SU-DHL-6 (cell line): Measurements from ENCODE around the gene MINDY1.

ENCODE experiments used
- H2AFZ ChIP-seq: fragments of 200-600 bp; sonication (generic); 2 replicates; pipeline ENCODE4 v1.6.1; 2014; ENCODE audit warnings: low read depth, mild to moderate bottlenecking, moderate library complexity, mixed read lengths, antibody characterized with exemption, low read length; ENCODE audit not compliant: severe bottlenecking
- H3F3A ChIP-seq: fragments of 200-600 bp; shearing (Covaris generic); 2 replicates; pipeline ENCODE4 v1.6.0; 2016; ENCODE audit warnings: antibody characterized with exemption, mild to moderate bottlenecking; ENCODE audit not compliant: insufficient read depth
- H3K27ac ChIP-seq: fragments of 200-600 bp; sonication (generic); 2 replicates; pipeline ENCODE4 v1.5.1; 2016; ENCODE audit warnings: low read depth, mild to moderate bottlenecking, low read length, moderate library complexity, mixed read lengths
- H3K27me3 ChIP-seq: fragments of 200-600 bp; sonication (generic), shearing (Covaris generic); 2 replicates; pipeline ENCODE4 v1.6.0; 2014; ENCODE audit warnings: mild to moderate bottlenecking, low read length
- H3K36me3 ChIP-seq: fragments of 200-600 bp; sonication (generic); 2 replicates; pipeline ENCODE4 v1.6.1; 2014; ENCODE audit warnings: mild to moderate bottlenecking, low read length, mixed read lengths
- H3K4me2 ChIP-seq: fragments of 300-600, 200-600 bp; shearing (Covaris generic), sonication (generic); 2 replicates; pipeline ENCODE4 v1.6.0; 2014; ENCODE audit warnings: low read length, low read depth, mild to moderate bottlenecking; ENCODE audit not compliant: poor library complexity, severe bottlenecking
- H3K4me3 ChIP-seq: fragments of 200-600 bp; sonication (generic); 2 replicates; pipeline ENCODE4 v1.5.1; 2014; ENCODE audit warnings: antibody characterized with exemption, low read length, mild to moderate bottlenecking, mixed read lengths; ENCODE audit not compliant: insufficient read depth, poor library complexity, severe bottlenecking
- H3K79me2 ChIP-seq: fragments of 200-600 bp; sonication (generic); 2 replicates; pipeline ENCODE4 v1.6.1; 2014; ENCODE audit warnings: mild to moderate bottlenecking, low read length, moderate library complexity; ENCODE audit not compliant: insufficient read depth
- H3K9ac ChIP-seq: fragments of 200-600 bp; sonication (generic); 2 replicates; pipeline ENCODE4 v1.7.0; 2014; ENCODE audit warnings: mild to moderate bottlenecking, low read length
- H3K9me2 ChIP-seq: fragments of 200-600 bp; sonication (generic); replicated peaks from 2 replicates; pipeline ENCODE4 v1.6.1; 2014; ENCODE audit warnings: low read length; ENCODE audit not compliant: insufficient read depth
- H3K9me3 ChIP-seq: fragments of 200-600 bp; sonication (generic); 2 replicates; pipeline ENCODE4 v1.6.1; 2014; ENCODE audit warnings: low read length, mixed read lengths; ENCODE audit not compliant: insufficient read depth
- H4K20me1 ChIP-seq: fragments of 200-600 bp; sonication (generic); 2 replicates; pipeline ENCODE4 v1.6.1; 2014; ENCODE audit warnings: low read depth, mild to moderate bottlenecking, antibody characterized with exemption, low read length, moderate library complexity, mixed read lengths
- EZH2phosphoT487 ChIP-seq: fragments of 200-600 bp; sonication (generic), shearing (Covaris generic); conservative IDR thresholded peaks from 2 replicates; pipeline ENCODE4 v1.6.1; 2018; ENCODE audit warnings: mild to moderate bottlenecking, antibody characterized with exemption, low read length, moderate library complexity, mixed read lengths
- TF ChIP-seq, protein P1 (sequence below): fragments of 200-600 bp; sonication (generic); IDR thresholded peaks from one replicate; pipeline ENCODE4 v1.5.1; 2017; ENCODE audit warnings: antibody characterized with exemption, mild to moderate bottlenecking, low read length, moderate library complexity; ENCODE audit not compliant: insufficient read depth, poor library complexity, severe bottlenecking

Gene MINDY1

DNA sequence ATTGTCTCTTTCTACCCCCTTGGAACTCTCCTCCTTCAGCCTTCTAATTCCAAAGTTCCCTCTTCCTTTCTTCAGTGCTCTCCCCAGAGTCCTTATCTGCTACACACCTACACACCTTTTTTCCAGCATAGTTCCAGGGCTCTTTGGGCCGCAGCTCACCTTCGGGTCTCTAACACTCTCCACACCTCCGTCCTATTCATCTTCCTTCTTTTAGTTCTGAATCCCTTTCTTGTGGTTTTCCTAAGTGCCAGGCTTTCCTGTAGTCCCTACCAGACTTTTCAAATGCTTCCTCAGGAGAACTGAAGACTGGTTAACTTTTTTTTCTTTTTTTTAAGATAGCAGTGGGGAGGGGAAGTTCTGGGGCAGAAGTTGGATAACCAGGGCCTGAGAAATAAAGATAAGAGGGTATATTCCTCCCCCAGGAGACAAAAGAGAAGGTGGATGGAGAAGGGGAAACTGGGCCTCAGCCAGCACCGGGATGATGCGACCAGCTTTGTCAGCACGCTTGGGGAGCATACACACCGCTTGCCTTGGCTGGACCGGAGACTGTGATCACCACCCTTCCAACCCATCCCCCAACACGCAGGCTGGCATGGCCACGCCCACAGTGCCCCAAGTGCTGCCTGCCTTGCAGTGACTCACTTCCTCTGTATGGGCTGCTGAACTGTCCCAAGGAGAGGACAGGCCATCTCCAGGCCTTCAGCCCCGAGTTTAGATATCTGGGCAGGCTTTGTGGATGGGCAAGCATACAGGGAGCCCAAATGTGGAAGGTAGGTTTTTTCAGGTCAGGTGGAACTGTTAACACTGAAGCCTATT is 29.6 kb downstream of the MINDY1 start:
- Histone ChIP-seq H2AFZ (no peak overlapping the region), H3K9me3 (no peaks in the 10 kb centered on the region), H3K4me2 (peak overlapping the region; percentile 16), H3K9ac (no peak overlapping the region), H3K27me3 (no peaks in the 10 kb centered on the region), H4K20me1 (no peaks in the 10 kb centered on the region), H3K27ac (no peak overlapping the region), H3K4me3 (no peak overlapping the region), H3K79me2 (peaks cover 21% of the 10 kb centered on the region), H3K36me3 (no peaks in the 10 kb centered on the region), H3K9me2 (no peaks in the 10 kb centered on the region), H3F3A (peaks cover 12% of the 10 kb centered on the region)
- no peak for TF ChIP-seq EZH2phosphoT487
- TF ChIP-seq, protein P1, sequence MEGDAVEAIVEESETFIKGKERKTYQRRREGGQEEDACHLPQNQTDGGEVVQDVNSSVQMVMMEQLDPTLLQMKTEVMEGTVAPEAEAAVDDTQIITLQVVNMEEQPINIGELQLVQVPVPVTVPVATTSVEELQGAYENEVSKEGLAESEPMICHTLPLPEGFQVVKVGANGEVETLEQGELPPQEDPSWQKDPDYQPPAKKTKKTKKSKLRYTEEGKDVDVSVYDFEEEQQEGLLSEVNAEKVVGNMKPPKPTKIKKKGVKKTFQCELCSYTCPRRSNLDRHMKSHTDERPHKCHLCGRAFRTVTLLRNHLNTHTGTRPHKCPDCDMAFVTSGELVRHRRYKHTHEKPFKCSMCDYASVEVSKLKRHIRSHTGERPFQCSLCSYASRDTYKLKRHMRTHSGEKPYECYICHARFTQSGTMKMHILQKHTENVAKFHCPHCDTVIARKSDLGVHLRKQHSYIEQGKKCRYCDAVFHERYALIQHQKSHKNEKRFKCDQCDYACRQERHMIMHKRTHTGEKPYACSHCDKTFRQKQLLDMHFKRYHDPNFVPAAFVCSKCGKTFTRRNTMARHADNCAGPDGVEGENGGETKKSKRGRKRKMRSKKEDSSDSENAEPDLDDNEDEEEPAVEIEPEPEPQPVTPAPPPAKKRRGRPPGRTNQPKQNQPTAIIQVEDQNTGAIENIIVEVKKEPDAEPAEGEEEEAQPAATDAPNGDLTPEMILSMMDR = no peak

DNA sequence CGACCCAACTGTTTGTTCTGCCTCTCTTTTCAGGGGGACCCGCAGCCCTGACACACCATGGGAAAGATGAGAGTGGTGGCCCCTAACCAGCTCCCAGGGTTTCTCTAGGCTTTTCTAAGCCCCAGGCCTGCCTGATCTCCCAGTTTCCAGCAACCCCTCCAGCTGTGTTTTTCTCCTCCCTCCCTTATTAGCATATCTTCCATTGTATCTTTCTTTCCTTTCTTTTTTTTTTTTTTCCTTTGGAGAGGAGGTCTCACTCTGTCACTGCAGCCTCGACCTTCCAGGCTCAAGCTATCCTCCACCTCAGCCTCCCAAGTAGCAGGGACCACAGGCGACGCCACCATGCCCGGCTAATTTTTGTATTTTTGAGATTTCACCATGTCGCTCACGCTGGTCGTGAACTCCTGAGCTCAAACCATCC is 30.3 kb downstream of the MINDY1 start:
- Histone ChIP-seq H3K9me2 (no peaks in the 10 kb centered on the region), H2AFZ (no peak overlapping the region), H3K79me2 (peaks cover 28% of the 10 kb centered on the region), H3K36me3 (no peaks in the 10 kb centered on the region), H3K9ac (no peak overlapping the region), H4K20me1 (no peaks in the 10 kb centered on the region), H3K4me3 (no peak overlapping the region), H3F3A (peaks cover 12% of the 10 kb centered on the region), H3K27ac (no peak overlapping the region), H3K9me3 (no peaks in the 10 kb centered on the region), H3K4me2 (no peak overlapping the region), H3K27me3 (no peaks in the 10 kb centered on the region)
- TF ChIP-seq, protein P1 = no peak
- no peak for TF ChIP-seq EZH2phosphoT487

DNA sequence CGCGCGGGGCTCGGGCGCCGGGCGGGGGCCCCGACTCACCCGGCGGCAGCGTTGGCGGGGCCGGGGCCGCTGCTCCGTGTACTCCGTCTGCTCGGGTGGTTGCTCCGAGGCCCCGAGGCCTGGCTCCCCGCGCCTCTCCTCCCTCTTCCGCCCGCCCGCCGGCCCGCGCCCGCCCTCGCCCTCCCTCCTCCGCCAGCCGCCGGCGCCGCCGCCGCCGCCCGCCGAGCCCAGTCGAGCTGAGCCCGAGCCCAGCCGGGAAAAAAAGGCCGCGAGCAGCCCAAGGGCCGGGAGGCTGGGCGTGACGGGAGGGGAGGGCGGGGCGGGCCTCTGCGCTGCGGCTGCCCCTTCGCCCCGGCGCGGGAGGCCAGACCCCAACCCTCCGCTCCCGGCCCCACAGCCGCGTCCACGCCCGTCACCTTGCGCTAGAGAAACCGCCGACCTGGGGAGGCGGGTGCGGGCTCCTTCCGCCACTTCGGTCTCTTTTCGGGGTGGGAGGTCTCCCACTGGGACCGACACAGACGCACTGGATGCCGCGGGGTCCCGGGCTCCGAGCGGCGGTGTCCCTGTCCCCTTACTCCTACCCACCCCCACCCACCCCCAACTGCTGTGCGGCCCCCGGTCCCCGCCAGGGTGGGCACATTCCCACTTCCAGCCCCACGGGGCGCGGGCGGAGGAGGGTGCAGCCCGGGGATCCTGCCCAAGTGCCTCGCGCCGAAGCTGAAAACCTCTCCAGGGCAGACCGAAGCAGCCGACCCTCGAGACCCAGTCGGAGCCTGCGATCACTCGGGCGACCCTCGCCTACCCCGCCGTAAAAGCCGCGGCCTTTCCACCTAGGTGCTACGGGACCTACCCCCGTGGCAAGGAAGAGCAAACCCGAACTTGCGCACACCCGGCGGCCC is 31.9 kb downstream of the MINDY1 start, which contains the start of gene CERS2:
CERS2 (minus strand) TSS at position 256 of the 899 bp plus-strand sequence. CDS start 5,745 bp downstream, outside the sequence.
- H3F3A ChIP-seq = peaks cover 18% of the 10 kb centered on the region
- H3K9me3 ChIP-seq = no peaks in the 10 kb centered on the region
- no peak for TF ChIP-seq EZH2phosphoT487
- TF ChIP-seq, protein P1 = no peak
- no peaks in the 10 kb centered on the region for H3K9me2 ChIP-seq
- peak within 1 kb of the TSS; percentile 85 for H2AFZ ChIP-seq
- H3K4me3 ChIP-seq = peak within 1 kb of the TSS; percentile 70
- H3K9ac ChIP-seq = peak within 1 kb of the TSS; percentile 82
- no peaks in the 10 kb centered on the region for H3K36me3 ChIP-seq
- peak within 1 kb of the TSS; percentile 73 for H3K27ac ChIP-seq
- no peaks in the 10 kb centered on the region for H4K20me1 ChIP-seq
- H3K27me3 ChIP-seq = no peaks in the 10 kb centered on the region
- peaks cover 42% of the 10 kb centered on the region for H3K79me2 ChIP-seq
- H3K4me2 ChIP-seq = peak within 1 kb of the TSS; percentile 90
